SK-N-SH (cell line): ENCODE data around the gene MTMR11. TPM values are rescaled to one million over a fixed set of nuclear protein-coding genes. Genes with fewer than 3 reads are reported as not detected.

Source experiments
- CTCF ChIA-PET: fragments of 300-600, 350-600 bp; formaldehyde crosslinking; extraction: SDS; loops from one replicate; lab custom pipeline; 2021; lab: Yijun Ruan, JAX
- POLR2A ChIA-PET: fragments of 350-600 bp; sonication (Branson Sonifier 250); formaldehyde crosslinking; extraction: SDS; loops from one replicate; lab custom pipeline; 2020; ENCODE audit warnings: antibody characterized with exemption, inconsistent platforms; lab: Yijun Ruan, JAX
- DNase-seq: peaks from one replicate; pipeline ENCODE4 v3.0.0; 2012
- H2AFZ ChIP-seq: fragments of 200-600 bp; sonication (generic); 2 replicates; pipeline ENCODE4 v1.8.1; 2016; ENCODE audit warnings: antibody characterized with exemption, mild to moderate bottlenecking, low read depth
- H3F3A ChIP-seq: fragments of 200-600 bp; sonication (generic); replicated peaks from 2 replicates; pipeline ENCODE3; 2016; ENCODE audit warnings: antibody characterized with exemption, mild to moderate bottlenecking; ENCODE audit not compliant: insufficient read depth
- H3K27ac ChIP-seq, 2 experiments: fragments of 200-500 bp in 1 of 2; fragments of 200-600 bp in 1 of 2; sonication (Bioruptor generic) in 1 of 2; sonication (generic), shearing (Covaris generic) in 1 of 2; 2 replicates each; pipeline versions ENCODE4 v1.5.1 to v1.6.1; 2014 to 2016; ENCODE audit warnings: low read depth in 2 of 2, inconsistent platforms in 1 of 2, low read length in 1 of 2, mild to moderate bottlenecking in 1 of 2, mixed read lengths in 1 of 2
- H3K27me3 ChIP-seq: fragments of 200-600 bp; sonication (generic), shearing (Covaris generic); 2 replicates; pipeline ENCODE4 v1.6.1; 2016; ENCODE audit warnings: mixed run types; ENCODE audit not compliant: insufficient read depth
- H3K36me3 ChIP-seq, 2 experiments: fragments of 200-500 bp in 1 of 2; fragments of 200-600 bp in 1 of 2; sonication (Bioruptor generic) in 1 of 2; sonication (generic) in 1 of 2; replicated peaks in 1 of 2; 2 replicates each; pipeline versions ENCODE3 to v1.5.1; 2014 to 2016; ENCODE audit warnings: low read length in 1 of 2, mild to moderate bottlenecking in 1 of 2; ENCODE audit not compliant: insufficient read depth in 2 of 2, control insufficient read depth in 1 of 2
- H3K4me1 ChIP-seq, 2 experiments: fragments of 200-500 bp in 1 of 2; fragments of 200-600 bp in 1 of 2; sonication (Bioruptor generic) in 1 of 2; sonication (generic), shearing (Covaris generic) in 1 of 2; 2 replicates each; pipeline versions ENCODE4 v1.5.1 to v1.6.1; 2014 to 2016; ENCODE audit warnings: low read depth in 1 of 2, low read length in 1 of 2, mixed run types in 1 of 2; ENCODE audit not compliant: insufficient read depth in 2 of 2, control insufficient read depth in 1 of 2
- H3K4me2 ChIP-seq: fragments of 200-600 bp; sonication (generic), shearing (Covaris generic); 2 replicates; pipeline ENCODE4 v1.6.1; 2017; ENCODE audit warnings: mixed run types
- H3K4me3 ChIP-seq, 2 experiments: fragments of 200-500 bp in 1 of 2; fragments of 200-600 bp in 1 of 2; sonication (Bioruptor generic) in 1 of 2; sonication (generic), shearing (Covaris generic) in 1 of 2; 2 replicates each; pipeline versions ENCODE4 v1.5.1 to v1.8.1; 2014 to 2016; ENCODE audit warnings: low read depth in 2 of 2, inconsistent platforms in 1 of 2, low read length in 1 of 2, mild to moderate bottlenecking in 1 of 2, mixed read lengths in 1 of 2, moderate library complexity in 1 of 2
- H3K79me2 ChIP-seq: fragments of 200-600 bp; sonication (generic); 2 replicates; pipeline ENCODE4 v1.8.1; 2017; ENCODE audit warnings: mild to moderate bottlenecking; ENCODE audit not compliant: insufficient read depth
- H3K9ac ChIP-seq: fragments of 200-600 bp; sonication (generic); 2 replicates; pipeline ENCODE4 v1.6.1; 2017; ENCODE audit warnings: mixed run types
- H3K9me2 ChIP-seq: fragments of 200-600 bp; sonication (generic); 2 replicates; pipeline ENCODE4 v1.6.1; 2017; ENCODE audit warnings: mixed run types
- H3K9me3 ChIP-seq: fragments of 200-600 bp; sonication (generic); 2 replicates; pipeline ENCODE4 v1.6.1; 2017; ENCODE audit warnings: mixed run types, mild to moderate bottlenecking, moderate library complexity
- H4K20me1 ChIP-seq: fragments of 200-600 bp; sonication (generic); 2 replicates; pipeline ENCODE4 v1.6.1; 2017; ENCODE audit warnings: mild to moderate bottlenecking, mixed run types; ENCODE audit not compliant: insufficient read depth
- FOSL2 ChIP-seq: IDR thresholded peaks from 2 replicates; pipeline ENCODE4 v1.4.0; 2012; ENCODE audit warnings: low read depth, mild to moderate bottlenecking, moderate library complexity, borderline replicate concordance
- FOXJ3 ChIP-seq: sonication (generic); formaldehyde crosslinking; IDR thresholded peaks from 2 replicates; pipeline ENCODE4 v1.5.1; 2020; ENCODE audit warnings: mild to moderate bottlenecking, missing genetic modification reagents
- FOXM1 ChIP-seq: IDR thresholded peaks from 2 replicates; pipeline ENCODE4 v1.4.0; 2012; ENCODE audit warnings: low read depth, mild to moderate bottlenecking
- MEF2A ChIP-seq: IDR thresholded peaks from 2 replicates; pipeline ENCODE4 v1.4.0; 2012; ENCODE audit warnings: low read depth, borderline replicate concordance
- MXI1 ChIP-seq: IDR thresholded peaks from 2 replicates; pipeline ENCODE4 v1.6.1; 2012; ENCODE audit warnings: mild to moderate bottlenecking, low read depth, low read length, improper control_type of control experiment
- NRF1 ChIP-seq: IDR thresholded peaks from 2 replicates; pipeline ENCODE4 v1.6.1; 2012; ENCODE audit warnings: low read depth, mild to moderate bottlenecking, low read length
- POLR2AphosphoS5 ChIP-seq: IDR thresholded peaks from 2 replicates; pipeline ENCODE4 v1.6.1; 2012; ENCODE audit warnings: low read depth, low read length
- RCOR1 ChIP-seq: fragments of 150-350 bp; IDR thresholded peaks from 2 replicates; pipeline ENCODE4 v1.6.1; 2017; ENCODE audit warnings: antibody characterized with exemption, low read length
- RFX5 ChIP-seq: IDR thresholded peaks from 2 replicates; pipeline ENCODE4 v1.6.1; 2012; ENCODE audit warnings: mild to moderate bottlenecking, improper control_type of control experiment, low read length
- RXRA ChIP-seq: IDR thresholded peaks from 2 replicates; pipeline ENCODE4 v1.4.0; 2012; ENCODE audit warnings: low read depth, mild to moderate bottlenecking, borderline replicate concordance
- TAF1 ChIP-seq: IDR thresholded peaks from 2 replicates; pipeline ENCODE4 v1.6.1; 2012; ENCODE audit warnings: low read depth, mild to moderate bottlenecking, low read length, moderate library complexity, borderline replicate concordance
- WGBS: methylation state at CpG from one replicate; pipeline ENCODE4 v1.1.6; 2017; ENCODE audit warnings: low lambda C conversion rate; 5-methylcytosine and 5-hydroxymethylcytosine counted together
- polyA plus RNA-seq, 3 experiments: library from polyadenylated mRNA; depleted of rRNA; stranded (reverse); fragments of >200 nt; gene quantifications; 2 replicates each; pipeline ENCODE4 v1.2.3, GENCODE V29; 2012
- TF ChIP-seq, protein P1 (sequence below): fragments of 150-350 bp; IDR thresholded peaks from 2 replicates; pipeline ENCODE4 v1.6.1; 2016; ENCODE audit warnings: mild to moderate bottlenecking, low read depth, low read length
- TF ChIP-seq, protein P2 (sequence below): IDR thresholded peaks from 2 replicates; pipeline ENCODE4; 2012
- TF ChIP-seq, protein P3 (sequence below): fragments of 200-600 bp; sonication (generic); IDR thresholded peaks from 2 replicates; pipeline ENCODE4 v1.6.1; 2017; ENCODE audit warnings: antibody characterized with exemption, mild to moderate bottlenecking, moderate library complexity
- TF ChIP-seq, protein P4 (sequence below): IDR thresholded peaks from 2 replicates; pipeline ENCODE4 v1.4.0; 2012; ENCODE audit warnings: low read depth

The MTMR11 gene
- polyA plus RNA-seq, 1 of the 3 experiments (the other 2 are of a cell fraction): 9.4 TPM

DNA sequence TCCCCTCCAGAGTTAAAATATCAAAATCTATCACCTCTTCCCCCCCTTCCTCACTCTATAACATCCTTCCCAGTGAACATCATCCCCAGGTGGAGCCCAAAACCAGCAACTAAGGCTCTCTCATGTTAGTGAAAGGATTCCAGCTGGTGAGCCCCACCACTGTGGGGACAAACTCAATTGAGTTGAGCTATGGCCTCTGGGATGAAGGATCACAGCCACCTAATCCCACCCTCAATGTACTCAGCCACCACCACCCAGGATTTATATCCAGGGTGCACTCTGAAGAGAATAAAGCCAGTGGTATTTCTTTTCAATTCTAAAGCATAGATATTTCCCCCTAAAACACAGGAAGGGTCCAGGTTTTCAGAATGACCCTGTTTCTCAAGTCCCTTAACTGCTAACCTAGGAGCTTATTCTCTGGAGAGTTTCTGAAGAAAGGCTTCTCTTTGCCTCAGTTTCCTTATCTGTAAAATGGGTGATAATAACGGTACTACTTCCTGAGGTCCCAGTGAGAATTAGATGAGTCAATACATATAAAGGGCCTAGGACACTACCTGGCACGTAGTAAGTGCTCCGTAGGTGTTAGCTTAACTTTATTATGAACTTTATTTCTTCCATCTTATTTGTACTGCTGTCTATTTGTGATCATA lies 53.0 kb downstream of the MTMR11 start:
- Histone ChIP-seq H3K36me3 (no peaks in the 10 kb centered on the region), H3K9me3 (no peaks in the 10 kb centered on the region), H2AFZ (no peak overlapping the region), H3K9me2 (no peaks in the 10 kb centered on the region), H3K4me3 (peak overlapping the region; percentile 73 to 88; a peak in 2 of 4 replicates), H3K9ac (peak overlapping the region; percentile 95; the same call in 1 of the 2 replicates), H4K20me1 (peaks cover 20% of the 10 kb centered on the region; the same call in 1 of the 2 replicates), H3K27ac (peak overlapping the region; percentile 97 to 98; a peak in 3 of 4 replicates), H3K4me2 (peak overlapping the region; percentile 72), H3K27me3 (no peaks in the 10 kb centered on the region), H3F3A (peaks cover 39% of the 10 kb centered on the region), H3K79me2 (peaks cover 30% of the 10 kb centered on the region), H3K4me1 (peaks cover 8 to 19% of the 10 kb centered on the region in 2 experiments; a peak in 3 of 4 replicates)
- WGBS: 80% methylated on average over 3 of the region's 3 CpGs
- no peak for DNase-seq
- POLR2A ChIA-PET: no interaction called here
- TF ChIP-seq TAF1 (no peak), RXRA (no peak), FOSL2 (no peak), FOXM1 (no peak), NRF1 (no peak), RCOR1 (no peak), MEF2A (no peak), MXI1 (no peak), POLR2AphosphoS5 (no peak), FOXJ3 (no peak), RFX5 (no peak)
- TF ChIP-seq, protein P1, sequence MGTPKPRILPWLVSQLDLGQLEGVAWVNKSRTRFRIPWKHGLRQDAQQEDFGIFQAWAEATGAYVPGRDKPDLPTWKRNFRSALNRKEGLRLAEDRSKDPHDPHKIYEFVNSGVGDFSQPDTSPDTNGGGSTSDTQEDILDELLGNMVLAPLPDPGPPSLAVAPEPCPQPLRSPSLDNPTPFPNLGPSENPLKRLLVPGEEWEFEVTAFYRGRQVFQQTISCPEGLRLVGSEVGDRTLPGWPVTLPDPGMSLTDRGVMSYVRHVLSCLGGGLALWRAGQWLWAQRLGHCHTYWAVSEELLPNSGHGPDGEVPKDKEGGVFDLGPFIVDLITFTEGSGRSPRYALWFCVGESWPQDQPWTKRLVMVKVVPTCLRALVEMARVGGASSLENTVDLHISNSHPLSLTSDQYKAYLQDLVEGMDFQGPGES: no peak
- TF ChIP-seq, protein P2, sequence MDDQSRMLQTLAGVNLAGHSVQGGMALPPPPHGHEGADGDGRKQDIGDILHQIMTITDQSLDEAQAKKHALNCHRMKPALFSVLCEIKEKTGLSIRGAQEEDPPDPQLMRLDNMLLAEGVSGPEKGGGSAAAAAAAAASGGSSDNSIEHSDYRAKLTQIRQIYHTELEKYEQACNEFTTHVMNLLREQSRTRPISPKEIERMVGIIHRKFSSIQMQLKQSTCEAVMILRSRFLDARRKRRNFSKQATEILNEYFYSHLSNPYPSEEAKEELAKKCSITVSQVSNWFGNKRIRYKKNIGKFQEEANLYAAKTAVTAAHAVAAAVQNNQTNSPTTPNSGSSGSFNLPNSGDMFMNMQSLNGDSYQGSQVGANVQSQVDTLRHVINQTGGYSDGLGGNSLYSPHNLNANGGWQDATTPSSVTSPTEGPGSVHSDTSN: no peak
- TF ChIP-seq, protein P3, sequence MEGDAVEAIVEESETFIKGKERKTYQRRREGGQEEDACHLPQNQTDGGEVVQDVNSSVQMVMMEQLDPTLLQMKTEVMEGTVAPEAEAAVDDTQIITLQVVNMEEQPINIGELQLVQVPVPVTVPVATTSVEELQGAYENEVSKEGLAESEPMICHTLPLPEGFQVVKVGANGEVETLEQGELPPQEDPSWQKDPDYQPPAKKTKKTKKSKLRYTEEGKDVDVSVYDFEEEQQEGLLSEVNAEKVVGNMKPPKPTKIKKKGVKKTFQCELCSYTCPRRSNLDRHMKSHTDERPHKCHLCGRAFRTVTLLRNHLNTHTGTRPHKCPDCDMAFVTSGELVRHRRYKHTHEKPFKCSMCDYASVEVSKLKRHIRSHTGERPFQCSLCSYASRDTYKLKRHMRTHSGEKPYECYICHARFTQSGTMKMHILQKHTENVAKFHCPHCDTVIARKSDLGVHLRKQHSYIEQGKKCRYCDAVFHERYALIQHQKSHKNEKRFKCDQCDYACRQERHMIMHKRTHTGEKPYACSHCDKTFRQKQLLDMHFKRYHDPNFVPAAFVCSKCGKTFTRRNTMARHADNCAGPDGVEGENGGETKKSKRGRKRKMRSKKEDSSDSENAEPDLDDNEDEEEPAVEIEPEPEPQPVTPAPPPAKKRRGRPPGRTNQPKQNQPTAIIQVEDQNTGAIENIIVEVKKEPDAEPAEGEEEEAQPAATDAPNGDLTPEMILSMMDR: no peak
- TF ChIP-seq, protein P4, sequence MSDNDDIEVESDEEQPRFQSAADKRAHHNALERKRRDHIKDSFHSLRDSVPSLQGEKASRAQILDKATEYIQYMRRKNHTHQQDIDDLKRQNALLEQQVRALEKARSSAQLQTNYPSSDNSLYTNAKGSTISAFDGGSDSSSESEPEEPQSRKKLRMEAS: no peak
- CTCF ChIA-PET: interaction anchor here (0.7 kb wide), 1 partner anchor 124 kb away, joined by 3 read pairs; no protein-coding TSS in a partner anchor
